K562 (cell line): Measurements from ENCODE around the gene LBH. TPM values are rescaled to one million over a fixed set of nuclear protein-coding genes. Genes with fewer than 3 reads are reported as not detected.

Experiments used
- ATAC-seq: fragments of 200-7000 bp; cut with Tn5 transposase; 3 replicates; pipeline ENCODE4 v1.9.1; 2020; ENCODE audit warnings: moderate library complexity
- BruUV-seq: library from RNA; stranded (reverse); fragments of 400-500 nt; replicated peaks from 2 replicates; lab custom pipeline; 2021; lab: Mats Ljungman, UMichigan
- CTCF ChIA-PET: fragments of 300-600 bp; formaldehyde crosslinking; extraction: SDS; loops from one replicate; lab custom pipeline; 2021; ENCODE audit warnings: low intra/inter-chr PET ratio; lab: Yijun Ruan, JAX
- POLR2A ChIA-PET: fragments of 300-600, 350-650 bp; sonication (Branson Sonifier 250); formaldehyde crosslinking; extraction: SDS; loops from one replicate; lab custom pipeline; 2021; ENCODE audit warnings: antibody characterized with exemption, inconsistent platforms; lab: Yijun Ruan, JAX
- DNase-seq, 4 experiments: peaks; one replicate each; pipeline versions ENCODE4 v3.0.0 to v3.0.0-alpha.2; 2011 to 2018; ENCODE audit warnings: low spot score in 3 of 4, mixed read lengths in 3 of 4; ENCODE audit errors: extremely low read depth in 1 of 4
- FAIRE-seq: peaks from 2 replicates; lab custom pipeline; 2011; peaks lifted over from hg19 to GRCh38; lab: Jason Lieb, UNC
- H2AFZ ChIP-seq: 2 replicates; pipeline ENCODE4 v1.6.0; 2011; ENCODE audit warnings: low read depth, low read length, control low read depth, inconsistent platforms
- H3K27ac ChIP-seq: fragments of 200-600 bp; 3 replicates; pipeline ENCODE4 v1.8.0; 2011; ENCODE audit warnings: low read depth, mild to moderate bottlenecking, control low read depth, inconsistent platforms, low read length, moderate library complexity, mixed read lengths; ENCODE audit errors: extremely low read depth
- H3K27me3 ChIP-seq, 2 experiments: fragments of 300-600 bp in 1 of 2; 2 replicates in 1 of 2; 3 replicates in 1 of 2; pipeline versions ENCODE4 v1.6.0 to v1.8.0; 2011; ENCODE audit warnings: inconsistent platforms in 2 of 2, low read length in 2 of 2, mild to moderate bottlenecking in 1 of 2, mixed read lengths in 1 of 2, moderate library complexity in 1 of 2; ENCODE audit not compliant: control insufficient read depth in 2 of 2, insufficient read depth in 2 of 2
- H3K36me3 ChIP-seq: fragments of 300-600 bp; 3 replicates; pipeline ENCODE4 v1.8.0; 2011; ENCODE audit warnings: mild to moderate bottlenecking, low read length, inconsistent platforms; ENCODE audit not compliant: control insufficient read depth, insufficient read depth
- H3K4me1 ChIP-seq, 2 experiments: fragments of 200-600 bp in 1 of 2; replicated peaks in 1 of 2; 2 replicates in 1 of 2; 3 replicates in 1 of 2; pipeline versions ENCODE4 v1.5.1 to v1.8.0; 2011; ENCODE audit warnings: inconsistent platforms in 2 of 2, low read length in 2 of 2, mild to moderate bottlenecking in 1 of 2, mixed read lengths in 1 of 2, moderate library complexity in 1 of 2; ENCODE audit not compliant: control insufficient read depth in 2 of 2, insufficient read depth in 2 of 2
- H3K4me2 ChIP-seq: 2 replicates; pipeline ENCODE4 v1.6.1; 2011; ENCODE audit warnings: low read length, control low read depth, inconsistent platforms, mixed read lengths; ENCODE audit not compliant: insufficient read depth
- H3K4me3 ChIP-seq: fragments of 200-600 bp; sonication (generic), shearing (Covaris generic); 2 replicates; pipeline ENCODE4 v1.5.1; 2016; ENCODE audit warnings: control low read depth, inconsistent platforms
- H3K79me2 ChIP-seq: fragments of 200-600 bp; 3 replicates; pipeline ENCODE4 v1.8.0; 2011; ENCODE audit warnings: low read length, inconsistent platforms; ENCODE audit not compliant: control insufficient read depth, insufficient read depth
- H3K9ac ChIP-seq, 2 experiments: 2 replicates each; pipeline versions ENCODE4 v1.6.0 to v1.6.1; 2011; ENCODE audit warnings: low read depth in 2 of 2, low read length in 2 of 2, control low read depth in 1 of 2, inconsistent platforms in 1 of 2, mild to moderate bottlenecking in 1 of 2, mixed read lengths in 1 of 2; ENCODE audit not compliant: insufficient read depth in 1 of 2
- H3K9me1 ChIP-seq: one replicate; pipeline ENCODE4 v1.6.0; 2011; ENCODE audit warnings: inconsistent platforms, mild to moderate bottlenecking, low read length, moderate library complexity; ENCODE audit not compliant: control insufficient read depth, insufficient read depth
- H3K9me3 ChIP-seq: replicated peaks from 2 replicates; pipeline ENCODE4 v1.5.1; 2011; ENCODE audit warnings: low read depth, low read length, inconsistent platforms; ENCODE audit not compliant: control insufficient read depth, insufficient read depth
- H4K20me1 ChIP-seq: replicated peaks from 2 replicates; pipeline ENCODE4 v1.6.1; 2011; ENCODE audit warnings: low read length, inconsistent platforms, mixed read lengths; ENCODE audit not compliant: control insufficient read depth, insufficient read depth
- L3MBTL2 ChIP-seq: fragments of 450-650 bp; IDR thresholded peaks from 2 replicates; pipeline ENCODE4 v1.6.1; 2016; ENCODE audit warnings: mild to moderate bottlenecking, moderate library complexity
- MBD2 ChIP-seq: sonication (generic); IDR thresholded peaks from 2 replicates; pipeline ENCODE4 v1.6.1; 2016; ENCODE audit warnings: low read depth, borderline replicate concordance
- NBN ChIP-seq: fragments of 450-650 bp; IDR thresholded peaks from 2 replicates; pipeline ENCODE4 v1.6.1; 2016; ENCODE audit warnings: low read depth, mild to moderate bottlenecking
- RUNX1 ChIP-seq: sonication (generic); IDR thresholded peaks from 2 replicates; pipeline ENCODE4 v1.6.1; 2016; ENCODE audit warnings: antibody characterized with exemption, low read depth
- SMAD3 ChIP-seq: fragments of 450-650 bp; formaldehyde crosslinking; conservative IDR thresholded peaks from 2 replicates; pipeline ENCODE4 v1.4.0; 2020; ENCODE audit warnings: mild to moderate bottlenecking
- SUPT5H ChIP-seq: fragments of 450-650 bp; IDR thresholded peaks from 2 replicates; pipeline ENCODE4 v1.6.1; 2016
- TCF7 ChIP-seq: sonication (generic); IDR thresholded peaks from 2 replicates; pipeline ENCODE4 v1.6.1; 2016; ENCODE audit warnings: antibody characterized with exemption, borderline replicate concordance
- TRIM25 ChIP-seq: fragments of 450-650 bp; IDR thresholded peaks from 2 replicates; pipeline ENCODE4 v1.7.0; 2016; ENCODE audit warnings: borderline replicate concordance
- ZNF197 ChIP-seq: fragments of 200-800 bp; sonication (Bioruptor generic); IDR thresholded peaks from 2 replicates; pipeline ENCODE4 v1.6.1; 2016; ENCODE audit warnings: low read depth, missing genetic modification characterization, missing compliant biosample characterization
- ZNF384 ChIP-seq: IDR thresholded peaks from 2 replicates; pipeline ENCODE4 v1.6.1; 2012; ENCODE audit warnings: low read depth, low read length, improper control_type of control experiment
- WGBS: fragments of 100-300 bp; shearing (Covaris generic); methylation state at CpG from one replicate; pipeline ENCODE4 v1.1.6; 2016; ENCODE audit warnings: low coverage, mixed read lengths; ENCODE audit not compliant: insufficient coverage; ENCODE audit errors: missing lambda C conversion rate; 5-methylcytosine and 5-hydroxymethylcytosine counted together
- in situ Hi-C: fragments of 300-500 bp; cut with MboI; formaldehyde crosslinking; loops from 4 replicates; pipeline ENCODE4 v1.15.0; 2018; ENCODE audit warnings: inconsistent platforms, mixed read lengths
- intact Hi-C: fragments of 100-400 bp; cut with micrococcal nuclease; formaldehyde crosslinking; loops from 2 replicates; pipeline ENCODE4 v1.14.2; 2022
- polyA plus RNA-seq, 8 experiments: library from polyadenylated mRNA; depleted of rRNA in 4 of 8; stranded (reverse) in 5 of 8; unstranded in 3 of 8; fragments of >200 nt; fragmentation: Nextera tagmentation in 2 of 8; fragmentation: Illumina TruSeq in 1 of 8; extraction: Ambion mirVana in 2 of 8; extraction: Trizol in 1 of 8; gene quantifications; 2 replicates each; pipeline versions ENCODE4 v1.2.1 to v1.2.3, GENCODE V29; 2011 to 2014; ENCODE audit warnings: inconsistent platforms in 1 of 8, missing spikeins in 1 of 8
- total RNA-seq, 7 experiments: library from RNA; depleted of rRNA in 6 of 7; stranded (reverse); fragments of >200 nt in 6 of 7; fragmentation: Illumina TruSeq in 2 of 7; extraction: Trizol in 2 of 7; gene quantifications; 2 replicates each; pipeline versions ENCODE4 v1.2.1 to v1.2.3, GENCODE V29; 2011 to 2021; ENCODE audit warnings: low replicate concordance in 1 of 7
- TF ChIP-seq, protein P1 (sequence below): sonication (generic); formaldehyde crosslinking; IDR thresholded peaks from 2 replicates; pipeline ENCODE4 v1.8.1; 2023; ENCODE audit warnings: mild to moderate bottlenecking, missing genetic modification reagents
- TF ChIP-seq, protein P2 (sequence below): sonication (generic); formaldehyde crosslinking; IDR thresholded peaks from 2 replicates; pipeline ENCODE4 v1.9.0; 2022; ENCODE audit warnings: mild to moderate bottlenecking, missing genetic modification reagents
- TF ChIP-seq, protein P3 (sequence below), 2 experiments: IDR thresholded peaks; 2 replicates each; pipeline ENCODE4 v1.6.1; 2011; ENCODE audit warnings: borderline replicate concordance in 1 of 2, control low read depth in 1 of 2, low read depth in 1 of 2, low read length in 1 of 2, mild to moderate bottlenecking in 1 of 2, mixed read lengths in 1 of 2, moderate library complexity in 1 of 2; ENCODE audit not compliant: insufficient read depth in 1 of 2, insufficient read length in 1 of 2, poor library complexity in 1 of 2, severe bottlenecking in 1 of 2; ENCODE audit errors: extremely low read depth in 1 of 2

The LBH gene
- total and polyA plus RNA-seq, 9 of the 15 experiments (the other 6 are each of a cell fraction or from before 2014, with no cell fraction given): 3.1 to 13.4 (median 7.4) TPM

DNA sequence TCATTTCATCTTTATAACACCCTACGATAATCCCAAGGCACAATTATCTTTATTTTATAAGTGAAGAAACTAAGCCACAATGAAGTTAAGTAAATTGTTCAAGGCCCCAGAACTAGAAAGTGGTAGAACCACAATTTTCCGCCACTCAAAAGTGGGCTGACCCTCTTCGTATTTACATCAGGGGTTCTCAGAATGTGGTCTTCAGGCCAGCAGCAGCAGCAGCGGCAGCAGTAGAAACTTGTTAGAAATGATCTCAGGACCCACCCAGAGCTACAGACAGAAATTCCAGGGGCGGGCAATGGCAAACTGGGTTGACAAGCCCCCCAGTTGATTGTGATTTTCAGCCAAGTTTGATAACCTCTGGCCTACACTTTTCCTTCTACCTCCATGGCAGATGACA is 62.8 kb downstream of the LBH start:
- Histone ChIP-seq H4K20me1 (0 out of 2 replicates have a peak, but pooled peaks cover 3% of the 10 kb centered on the region), H3K4me3 (no peak overlapping the region), H3K36me3 (no peaks in the 10 kb centered on the region), H3K4me1 (peaks cover 13 to 18% of the 10 kb centered on the region in 2 experiments; a peak in 4 of 5 replicates), H3K4me2 (no peak overlapping the region), H3K9me1 (no peaks in the 10 kb centered on the region), H3K27ac (no peak overlapping the region), H3K27me3 (no peaks in the 10 kb centered on the region), H2AFZ (no peak overlapping the region), H3K9ac (no peak overlapping the region), H3K9me3 (no peaks in the 10 kb centered on the region), H3K79me2 (no peaks in the 10 kb centered on the region)
- in situ Hi-C loops (no loop called here), intact Hi-C loops (loop anchor here (5.0 kb wide), 2 partner anchors 147 to 153 kb away; partner anchors contain the start of genes LCLAT1 and YPEL5)
- WGBS: 79% methylated on average over 5 of the region's 5 CpGs
- BruUV-seq: no TSS peak
- ChIA-PET CTCF (no interaction called here), POLR2A (interaction anchor here (0.6 to 1.2 kb wide), 3 partner anchors 8 to 16 kb away, joined by 3 to 10 read pairs (median 4); no protein-coding TSS in a partner anchor)
- FAIRE-seq (no peak), DNase-seq (no peak), ATAC-seq (no peak)
- TF ChIP-seq MBD2: no peak
- TF ChIP-seq L3MBTL2: no peak
- no peak for TF ChIP-seq TCF7
- TF ChIP-seq, protein P1, sequence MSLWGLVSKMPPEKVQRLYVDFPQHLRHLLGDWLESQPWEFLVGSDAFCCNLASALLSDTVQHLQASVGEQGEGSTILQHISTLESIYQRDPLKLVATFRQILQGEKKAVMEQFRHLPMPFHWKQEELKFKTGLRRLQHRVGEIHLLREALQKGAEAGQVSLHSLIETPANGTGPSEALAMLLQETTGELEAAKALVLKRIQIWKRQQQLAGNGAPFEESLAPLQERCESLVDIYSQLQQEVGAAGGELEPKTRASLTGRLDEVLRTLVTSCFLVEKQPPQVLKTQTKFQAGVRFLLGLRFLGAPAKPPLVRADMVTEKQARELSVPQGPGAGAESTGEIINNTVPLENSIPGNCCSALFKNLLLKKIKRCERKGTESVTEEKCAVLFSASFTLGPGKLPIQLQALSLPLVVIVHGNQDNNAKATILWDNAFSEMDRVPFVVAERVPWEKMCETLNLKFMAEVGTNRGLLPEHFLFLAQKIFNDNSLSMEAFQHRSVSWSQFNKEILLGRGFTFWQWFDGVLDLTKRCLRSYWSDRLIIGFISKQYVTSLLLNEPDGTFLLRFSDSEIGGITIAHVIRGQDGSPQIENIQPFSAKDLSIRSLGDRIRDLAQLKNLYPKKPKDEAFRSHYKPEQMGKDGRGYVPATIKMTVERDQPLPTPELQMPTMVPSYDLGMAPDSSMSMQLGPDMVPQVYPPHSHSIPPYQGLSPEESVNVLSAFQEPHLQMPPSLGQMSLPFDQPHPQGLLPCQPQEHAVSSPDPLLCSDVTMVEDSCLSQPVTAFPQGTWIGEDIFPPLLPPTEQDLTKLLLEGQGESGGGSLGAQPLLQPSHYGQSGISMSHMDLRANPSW: no peak
- no peak for TF ChIP-seq SUPT5H
- TF ChIP-seq ZNF384: no peak
- TF ChIP-seq, protein P2, sequence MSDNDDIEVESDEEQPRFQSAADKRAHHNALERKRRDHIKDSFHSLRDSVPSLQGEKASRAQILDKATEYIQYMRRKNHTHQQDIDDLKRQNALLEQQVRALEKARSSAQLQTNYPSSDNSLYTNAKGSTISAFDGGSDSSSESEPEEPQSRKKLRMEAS (CRISPR knock-in tag): no peak
- no peak for TF ChIP-seq RUNX1
- no peak for TF ChIP-seq TRIM25
- TF ChIP-seq, protein P3, sequence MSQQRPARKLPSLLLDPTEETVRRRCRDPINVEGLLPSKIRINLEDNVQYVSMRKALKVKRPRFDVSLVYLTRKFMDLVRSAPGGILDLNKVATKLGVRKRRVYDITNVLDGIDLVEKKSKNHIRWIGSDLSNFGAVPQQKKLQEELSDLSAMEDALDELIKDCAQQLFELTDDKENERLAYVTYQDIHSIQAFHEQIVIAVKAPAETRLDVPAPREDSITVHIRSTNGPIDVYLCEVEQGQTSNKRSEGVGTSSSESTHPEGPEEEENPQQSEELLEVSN (IDR thresholded peaks at IDR 0.05; ENCODE audit: borderline replicate concordance in 1 of 2, extremely low read depth in 1 of 2, insufficient read depth in 1 of 2, insufficient read length in 1 of 2, low read depth in 1 of 2, low read length in 1 of 2, poor library complexity in 1 of 2, severe bottlenecking in 1 of 2): no peak
- TF ChIP-seq NBN: no peak
- no peak for TF ChIP-seq SMAD3 (CRISPR knock-in tag)
- no peak for TF ChIP-seq ZNF197 (CRISPR knock-in tag)
